HG03064 (cell line): ENCODE results near the gene PPP6C.
A peak's percentile ranks its signal among the peaks of the same experiment; 100 is the strongest.
"Not testable (repeated sequence)": the region's sequence is repeated elsewhere in the genome, so short reads cannot be mapped to it uniquely, and the experiment has no call there.

Source experiments
- ATAC-seq: cut with Tn5 transposase; IDR thresholded peaks from one replicate; pipeline ENCODE4 v1.9.1; 2021; ENCODE audit warnings: low read depth; ENCODE audit not compliant: unreplicated experiment

Gene PPP6C

DNA sequence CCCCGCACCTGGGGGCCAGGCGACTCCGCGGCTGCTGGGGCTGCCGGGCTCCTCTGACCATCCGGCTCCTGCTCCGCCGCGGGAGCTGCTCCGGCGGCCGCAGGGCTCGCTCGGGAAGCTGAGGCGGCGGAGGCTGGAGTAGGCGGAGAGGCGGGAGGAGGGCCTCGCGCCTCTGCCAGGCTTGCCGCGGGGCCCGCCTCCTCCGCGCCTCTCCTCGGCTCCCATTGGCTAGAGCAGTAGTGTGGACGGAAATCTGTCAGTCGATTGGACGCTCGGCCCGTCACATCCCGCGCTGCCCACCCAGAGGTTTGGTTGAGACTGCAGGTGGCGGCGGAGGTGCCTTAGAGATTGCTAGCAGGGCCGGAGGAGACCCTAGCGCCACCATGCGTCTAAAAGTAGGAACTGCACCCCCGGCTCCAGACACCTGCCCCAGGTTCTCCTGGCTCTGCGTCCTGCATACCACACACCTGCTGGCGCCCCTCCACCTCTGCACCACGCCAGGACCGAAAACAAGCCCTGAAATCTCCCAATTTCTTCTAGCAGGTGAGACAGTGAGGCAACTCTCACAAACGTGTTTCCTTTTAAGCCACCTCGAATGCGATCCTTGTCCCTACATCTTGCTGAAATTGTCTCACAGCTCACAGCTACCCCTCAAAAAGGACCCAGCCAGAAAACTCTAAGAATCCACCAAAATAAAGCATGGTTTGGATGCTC, 46.1 kb downstream of the PPP6C start, which contains the start of gene SCAI:
SCAI (minus strand) TSS at position 152 of the 714 bp plus-strand sequence; CDS start at position 61, 91 bp downstream.
- peak; percentile 98 for ATAC-seq

DNA sequence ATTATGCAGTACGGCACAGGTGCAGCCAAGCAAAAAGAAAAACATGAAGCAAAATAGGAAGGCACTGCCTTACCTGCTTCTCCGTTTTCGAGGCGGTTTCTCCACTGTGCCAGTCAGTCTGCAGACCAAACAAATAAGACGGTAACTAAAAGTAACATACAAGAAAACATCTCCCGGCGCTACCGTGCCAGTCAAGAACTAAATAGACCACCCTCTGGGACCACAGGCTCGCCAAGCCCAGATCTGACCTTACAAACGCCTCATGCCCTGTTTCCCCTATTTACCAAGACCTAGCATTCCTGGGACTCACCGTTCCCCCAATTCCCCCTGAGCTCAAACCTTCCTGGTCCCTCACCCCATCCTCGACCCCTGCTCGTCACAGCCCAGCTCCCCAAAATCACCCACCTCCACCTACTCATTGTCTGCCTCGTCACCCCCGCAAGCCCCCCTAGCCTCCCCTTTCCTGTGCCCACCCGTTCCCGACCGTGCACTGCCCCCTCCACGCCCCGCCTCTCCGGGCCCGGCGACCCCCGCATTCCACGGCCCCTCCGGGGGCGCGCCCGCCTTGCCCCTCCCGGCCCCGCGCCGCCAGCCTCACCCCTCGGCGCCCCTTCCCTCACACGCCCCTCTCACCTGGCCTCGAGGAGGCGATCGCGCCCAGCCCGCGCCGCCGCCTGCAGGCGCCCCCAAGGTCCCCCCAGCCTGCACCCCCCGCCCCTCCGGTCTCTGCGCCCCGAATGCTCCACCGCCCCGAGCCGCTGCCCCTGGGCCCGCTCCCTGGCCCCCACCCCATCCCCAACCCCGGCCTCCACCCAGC, 46.8 kb downstream of the PPP6C start:
- no peak for ATAC-seq

DNA sequence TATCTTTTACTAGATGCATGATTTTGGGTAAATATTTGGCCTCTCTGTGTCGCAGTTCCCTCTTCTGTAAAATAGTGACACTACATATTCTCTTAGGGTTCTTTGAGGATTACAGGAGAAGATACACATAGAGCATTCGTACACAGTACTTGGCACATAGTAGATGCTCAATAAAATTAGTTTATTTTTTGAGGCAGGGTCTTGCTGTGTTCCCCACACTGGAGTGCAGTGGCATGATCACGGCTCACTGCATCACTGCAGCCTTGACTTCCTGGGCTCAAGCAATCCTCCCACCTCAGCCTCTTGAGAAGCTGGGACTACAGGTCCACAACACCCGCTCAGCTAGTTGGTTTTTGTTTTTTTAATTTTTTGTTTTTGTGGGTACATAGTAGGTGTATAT, 47.9 kb downstream of the PPP6C start:
- ATAC-seq: no peak

DNA sequence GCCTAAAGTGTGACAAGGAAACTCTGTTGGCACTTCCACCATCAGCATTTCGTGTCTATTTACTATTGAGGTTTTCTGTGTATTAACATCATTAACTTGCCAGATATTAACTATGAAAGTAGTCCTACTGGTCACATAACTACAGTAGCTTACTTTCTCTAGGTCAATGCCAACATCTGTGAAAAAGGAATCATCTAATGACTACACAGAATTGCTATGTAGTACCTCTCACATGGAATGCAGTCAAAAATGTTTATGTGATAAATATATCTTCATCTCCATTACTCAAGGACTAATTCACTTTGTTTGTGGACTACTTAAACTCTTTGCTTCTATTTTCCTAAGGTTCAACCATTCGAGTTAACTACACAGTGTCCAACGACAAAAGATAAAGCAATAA, 48.4 kb downstream of the PPP6C start:
- no peak for ATAC-seq

DNA sequence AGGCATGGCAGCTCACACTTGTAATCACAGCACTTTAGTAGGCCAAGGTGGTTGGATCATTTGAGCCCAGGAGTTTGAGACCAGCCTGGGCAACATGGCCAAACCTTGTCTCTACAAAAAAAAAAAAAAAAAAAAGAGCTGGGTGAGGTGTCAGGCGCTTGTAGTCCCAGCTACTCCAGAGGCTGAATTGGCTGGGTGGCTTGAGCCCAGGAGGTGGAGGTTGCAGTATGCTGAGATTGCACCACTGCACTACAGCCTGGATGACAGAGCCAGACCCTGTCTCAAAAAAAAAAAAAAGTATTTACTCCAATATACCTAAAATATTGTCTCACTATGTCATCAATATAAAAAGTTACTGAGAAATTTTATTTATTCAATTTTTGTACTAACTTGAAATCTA, 49.0 kb downstream of the PPP6C start:
- no peak for ATAC-seq

DNA sequence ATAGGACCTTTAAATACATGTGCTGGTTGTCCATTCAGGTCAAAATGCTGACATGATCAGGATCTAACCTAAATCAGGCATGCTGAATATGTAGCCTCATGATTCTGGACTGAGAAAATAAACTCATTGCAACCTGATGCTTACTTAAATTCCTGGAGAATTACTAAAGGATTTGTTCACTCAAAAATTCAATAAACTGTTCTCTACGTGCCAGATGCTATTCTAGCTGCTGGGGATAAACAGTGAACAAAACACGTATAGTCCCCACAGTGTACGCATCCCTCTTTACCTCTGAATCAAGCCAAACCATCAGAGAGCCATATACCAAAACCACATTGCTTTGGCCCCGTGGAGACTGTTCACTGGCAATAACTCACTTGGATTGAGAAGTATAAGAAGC, 52.4 kb downstream of the PPP6C start:
- ATAC-seq: no peak

DNA sequence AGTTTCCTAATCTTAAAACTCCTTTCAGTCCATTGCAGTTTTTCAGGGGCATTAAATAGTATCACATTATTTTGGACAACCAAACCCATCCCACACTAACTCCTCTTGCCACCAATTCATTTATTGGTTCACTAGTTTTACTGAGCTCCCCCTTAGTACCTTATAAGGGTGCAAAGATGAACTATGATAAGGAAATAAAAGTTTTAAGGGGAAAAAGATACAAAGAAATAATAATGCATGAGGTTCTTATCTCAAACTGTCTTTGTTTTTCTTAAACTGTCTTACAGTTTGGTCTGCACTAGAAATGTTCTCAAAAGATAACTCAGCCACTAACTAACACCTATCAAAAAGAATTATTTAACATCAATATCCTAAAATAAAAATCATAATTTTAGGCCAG, 54.6 kb downstream of the PPP6C start:
- ATAC-seq: no peak

DNA sequence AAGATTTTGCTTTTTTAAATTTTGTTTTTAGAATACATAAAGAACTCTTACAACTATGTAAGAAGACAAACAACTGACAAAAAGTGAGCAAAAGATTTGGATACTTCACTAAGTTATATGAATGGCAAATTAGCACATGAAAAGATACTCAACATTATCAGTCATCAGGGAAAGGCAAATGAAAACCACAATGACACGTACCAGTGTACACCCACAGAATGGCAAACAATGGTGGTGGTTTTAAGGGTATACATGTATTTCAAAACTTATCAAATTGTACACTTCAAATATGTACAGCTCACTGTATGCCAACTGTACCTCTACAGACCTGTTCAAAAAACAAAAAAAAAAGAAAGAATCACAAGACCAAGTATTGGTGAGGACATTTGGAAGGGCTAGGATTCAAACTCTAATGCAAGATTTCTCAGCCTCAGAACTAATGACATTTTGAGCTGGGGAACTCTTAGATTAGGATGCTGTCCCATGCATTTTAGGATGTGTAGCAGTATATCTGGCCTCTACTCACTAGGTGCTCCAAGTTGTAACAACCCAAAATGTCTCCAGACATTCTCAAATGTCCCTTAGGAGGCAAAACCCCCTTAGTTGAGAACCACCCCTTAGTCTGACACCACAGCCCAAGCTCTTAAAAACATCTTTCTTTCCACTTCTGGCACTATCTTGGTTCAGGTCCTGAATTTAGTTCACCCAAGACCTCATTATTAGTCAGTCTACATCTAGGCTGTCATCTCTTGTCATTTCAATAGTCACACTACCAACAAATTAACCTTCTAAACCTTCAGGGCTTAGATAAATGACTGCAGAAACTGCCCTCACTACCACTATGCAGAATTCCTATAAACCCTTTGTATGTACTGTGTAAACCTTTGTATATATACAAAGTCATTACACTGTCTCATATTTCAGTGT, 55.9 kb downstream of the PPP6C start:
- no peak for ATAC-seq

DNA sequence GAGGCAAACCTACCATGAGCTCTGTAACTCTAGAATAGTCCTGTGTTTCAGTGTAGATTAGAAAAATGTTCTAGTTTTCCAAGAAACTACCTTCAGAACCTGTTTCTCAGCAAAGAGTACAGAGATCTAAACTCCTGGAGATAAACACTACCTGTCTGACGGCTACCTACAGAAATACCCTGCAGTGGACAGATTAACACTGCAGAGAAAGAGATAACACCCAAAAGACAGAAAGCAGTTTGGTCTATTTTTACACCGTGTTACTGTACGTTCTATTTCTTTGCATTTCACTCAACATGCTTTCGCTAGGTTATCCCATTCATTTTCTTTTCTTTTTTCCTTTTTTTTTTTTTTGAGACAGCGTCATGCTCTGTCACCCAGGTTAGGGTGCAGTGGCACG, 57.8 kb downstream of the PPP6C start:
- no peak for ATAC-seq

DNA sequence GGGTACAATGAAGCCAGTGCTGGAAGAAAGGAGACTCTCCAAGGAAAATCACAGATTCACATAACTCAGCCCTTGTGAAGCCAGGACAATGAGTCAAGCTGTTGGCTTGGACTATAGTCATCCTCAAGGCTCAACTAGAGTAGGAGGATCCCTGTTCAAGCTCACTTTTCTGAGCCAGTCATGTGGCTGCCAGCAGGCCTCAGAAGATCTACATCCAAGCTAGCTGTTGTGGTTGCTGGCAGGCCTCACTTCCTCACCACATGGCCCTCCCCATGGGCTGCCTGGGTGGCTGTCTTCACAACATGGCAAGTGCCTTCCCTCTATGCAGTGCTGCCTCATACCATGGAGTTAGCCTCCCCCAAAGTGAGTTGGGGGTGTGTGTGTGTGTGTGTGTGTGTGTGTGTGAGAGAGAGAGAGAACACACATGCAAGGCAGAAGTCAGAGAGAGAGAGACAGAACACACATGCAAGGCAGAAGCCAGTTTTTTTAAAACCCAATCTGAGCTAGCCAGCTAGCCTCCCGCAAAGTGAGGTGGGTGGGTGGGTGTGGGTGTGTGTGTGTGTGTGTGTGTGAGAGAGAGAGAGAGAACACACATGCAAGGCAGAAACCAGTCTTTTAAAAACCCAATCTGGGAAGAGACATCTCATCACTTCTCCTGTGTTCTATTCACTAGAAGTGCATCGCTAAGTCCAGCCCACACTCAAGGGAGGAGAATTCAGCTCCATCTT, 63.4 kb downstream of the PPP6C start:
- peak; percentile 92 for ATAC-seq

DNA sequence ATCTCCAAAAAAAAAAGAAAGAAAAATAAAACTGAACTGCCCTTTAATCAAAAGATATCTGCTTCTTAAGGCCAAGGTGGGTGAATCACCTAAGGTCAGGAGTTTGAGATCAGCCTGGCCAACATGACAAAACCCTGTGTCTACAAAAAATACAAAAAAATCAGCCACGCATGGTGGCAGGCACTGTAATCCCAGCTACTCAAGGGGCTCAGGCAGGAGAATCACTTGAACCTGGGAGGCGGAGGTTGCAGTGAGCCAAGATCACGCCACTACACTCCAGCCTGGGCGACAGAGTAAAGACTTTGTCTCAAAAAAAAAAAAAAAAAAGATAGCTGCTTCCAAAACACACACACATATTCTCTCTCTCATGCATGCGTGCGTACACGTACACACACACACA, 64.1 kb downstream of the PPP6C start:
- ATAC-seq: no peak

DNA sequence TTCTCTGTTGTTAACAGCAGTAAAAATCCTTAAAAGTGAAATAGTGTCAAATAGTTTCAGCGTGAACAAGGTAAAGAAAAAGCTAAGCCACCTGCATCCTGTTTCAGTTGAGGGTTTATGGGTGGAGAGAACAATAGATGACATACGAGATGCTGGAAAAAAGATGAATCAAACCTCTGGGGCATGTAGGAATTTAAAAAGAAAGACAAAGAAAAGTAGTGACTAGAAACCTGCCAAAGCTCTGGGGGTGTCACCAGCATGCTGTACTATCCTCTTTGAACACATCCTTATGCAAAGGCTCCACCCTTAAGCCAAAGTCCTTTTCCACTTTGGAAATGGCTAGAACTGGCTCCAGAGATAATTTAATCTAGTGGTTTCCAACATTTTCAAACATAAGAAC, 68.5 kb downstream of the PPP6C start:
- ATAC-seq: no peak

DNA sequence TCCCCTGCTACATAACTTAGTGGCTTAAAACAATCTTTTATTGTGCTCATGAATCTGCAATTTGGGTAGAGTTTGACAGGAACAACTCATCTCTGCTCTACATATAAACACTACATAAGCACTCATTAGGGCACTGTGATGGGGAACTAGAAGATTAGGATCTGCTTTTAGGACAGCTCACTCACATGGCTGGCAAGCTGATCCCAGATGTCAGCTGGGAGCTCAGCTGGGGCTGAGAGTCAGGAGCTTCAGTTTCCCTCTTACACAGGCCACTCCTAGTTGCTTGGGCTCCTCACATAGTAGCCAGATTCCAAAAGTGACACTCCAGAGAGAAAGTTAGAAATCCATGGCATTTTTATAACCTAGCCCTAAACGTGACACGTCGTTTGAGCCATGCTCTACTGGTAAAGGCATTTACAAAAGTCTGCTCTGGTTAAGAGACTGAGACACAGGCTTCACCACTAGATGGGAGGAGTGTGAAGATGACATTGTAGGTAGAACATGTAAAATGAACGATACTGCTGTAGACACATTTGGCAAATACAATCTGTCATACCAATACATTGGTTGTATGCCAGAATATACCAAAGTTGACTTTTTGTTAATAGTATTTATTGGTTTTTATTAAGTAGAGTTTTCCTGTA, 69.8 kb downstream of the PPP6C start:
- ATAC-seq: no peak

DNA sequence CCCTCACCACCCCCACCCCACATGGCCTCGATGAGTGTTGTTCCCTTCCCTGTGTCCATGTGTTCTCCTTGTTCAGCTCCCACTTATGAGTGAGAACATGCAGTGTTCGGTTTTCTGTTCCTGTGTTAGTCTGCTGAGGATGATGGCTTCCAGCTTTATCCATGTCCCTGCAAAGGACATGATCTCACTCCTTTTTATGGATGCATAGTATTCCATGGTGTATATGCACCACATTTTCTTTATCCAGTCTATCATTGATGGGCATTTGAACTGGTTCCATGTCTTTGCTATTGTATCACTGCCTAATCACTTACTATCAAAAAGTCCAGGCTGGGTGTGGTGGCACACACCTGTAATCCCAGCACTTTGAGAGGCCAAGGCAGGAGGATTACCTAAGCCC, 70.9 kb downstream of the PPP6C start:
- ATAC-seq: not testable (repeated sequence)

DNA sequence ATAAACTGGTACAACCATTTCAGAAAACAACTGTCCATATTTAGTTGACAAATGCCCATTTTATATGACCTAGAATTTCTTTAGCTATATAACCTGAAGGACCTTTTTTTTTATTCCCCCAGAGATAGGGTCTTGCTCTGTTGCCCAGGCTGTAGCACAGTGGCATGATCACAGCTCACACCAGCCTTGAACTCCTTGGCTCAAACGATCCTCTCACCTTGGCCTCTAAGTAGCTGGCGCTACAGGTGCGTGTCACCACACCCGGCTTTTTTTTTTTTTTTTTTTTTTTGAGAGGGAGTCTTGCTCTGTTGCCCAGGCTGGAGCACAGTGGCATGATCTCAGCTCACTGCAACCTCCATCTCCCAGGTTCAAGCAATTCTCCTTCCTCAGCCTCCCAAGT, 75.1 kb downstream of the PPP6C start:
- ATAC-seq: not testable (repeated sequence)

DNA sequence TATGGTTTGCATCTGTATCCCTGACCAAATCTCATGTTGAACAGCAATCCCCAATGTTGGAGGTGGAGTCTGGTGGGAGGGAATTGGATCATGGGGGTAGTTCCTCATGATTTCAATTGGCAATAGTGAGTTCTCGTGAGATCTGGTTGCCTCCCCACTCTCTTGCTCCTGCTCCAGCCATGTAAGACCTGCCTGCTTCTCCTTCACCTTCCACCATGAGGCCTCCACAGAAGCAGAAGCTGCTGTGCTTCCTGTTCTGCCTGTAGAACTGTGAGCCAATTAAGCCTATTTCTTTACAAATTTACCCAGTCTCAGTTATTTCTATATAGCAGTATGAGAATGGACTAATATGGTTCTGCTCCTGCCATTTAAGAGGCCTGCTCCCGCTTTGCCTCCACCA, 79.1 kb downstream of the PPP6C start:
- ATAC-seq: no peak

DNA sequence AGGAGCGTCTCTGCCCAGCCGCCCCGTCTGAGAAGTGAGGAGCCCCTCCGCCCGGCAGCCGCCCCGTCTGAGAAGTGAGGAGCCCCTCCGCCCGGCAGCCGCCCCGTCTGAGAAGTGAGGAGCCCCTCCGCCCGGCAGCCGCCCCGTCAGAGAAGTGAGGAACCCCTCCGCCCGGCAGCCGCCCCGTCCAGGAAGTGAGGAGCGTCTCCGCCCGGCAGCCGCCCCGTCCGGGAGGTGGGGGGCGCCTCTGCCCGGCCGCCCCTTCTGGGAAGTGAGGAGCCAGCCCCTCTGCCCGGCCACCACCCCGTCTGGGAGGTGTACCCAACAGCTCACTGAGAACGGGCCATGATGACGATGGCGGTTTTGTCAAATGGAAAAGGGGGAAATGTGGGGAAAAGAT, 81.1 kb downstream of the PPP6C start:
- not testable (repeated sequence) for ATAC-seq

DNA sequence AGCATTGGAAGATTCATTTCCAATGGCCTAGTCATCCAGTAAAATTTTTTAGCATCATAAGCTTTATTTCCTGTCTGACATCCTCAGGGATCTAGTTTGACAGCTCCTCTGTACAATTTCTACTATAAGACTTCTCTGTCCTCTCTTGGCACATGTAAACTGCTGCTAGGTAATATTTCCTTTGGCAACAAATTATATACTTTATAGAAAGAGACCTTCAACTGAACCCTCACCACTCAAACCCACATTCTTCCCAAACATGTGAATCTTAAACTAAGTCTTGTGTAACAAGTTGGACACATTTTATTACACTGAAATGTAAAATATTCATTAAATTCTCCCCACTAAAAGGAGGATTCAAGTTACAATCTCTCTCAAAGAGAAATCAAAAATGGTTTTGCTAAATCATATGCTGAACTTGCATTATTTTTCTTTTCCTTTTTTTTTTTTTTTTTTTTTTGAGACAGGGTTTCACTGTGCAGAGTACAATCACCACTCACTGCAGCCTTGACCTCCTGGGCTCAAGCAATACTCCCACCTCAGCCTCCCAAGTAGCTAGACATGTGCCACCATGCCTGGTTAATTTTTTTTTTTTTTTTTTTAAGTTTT, 83.2 kb downstream of the PPP6C start:
- ATAC-seq: no peak

DNA sequence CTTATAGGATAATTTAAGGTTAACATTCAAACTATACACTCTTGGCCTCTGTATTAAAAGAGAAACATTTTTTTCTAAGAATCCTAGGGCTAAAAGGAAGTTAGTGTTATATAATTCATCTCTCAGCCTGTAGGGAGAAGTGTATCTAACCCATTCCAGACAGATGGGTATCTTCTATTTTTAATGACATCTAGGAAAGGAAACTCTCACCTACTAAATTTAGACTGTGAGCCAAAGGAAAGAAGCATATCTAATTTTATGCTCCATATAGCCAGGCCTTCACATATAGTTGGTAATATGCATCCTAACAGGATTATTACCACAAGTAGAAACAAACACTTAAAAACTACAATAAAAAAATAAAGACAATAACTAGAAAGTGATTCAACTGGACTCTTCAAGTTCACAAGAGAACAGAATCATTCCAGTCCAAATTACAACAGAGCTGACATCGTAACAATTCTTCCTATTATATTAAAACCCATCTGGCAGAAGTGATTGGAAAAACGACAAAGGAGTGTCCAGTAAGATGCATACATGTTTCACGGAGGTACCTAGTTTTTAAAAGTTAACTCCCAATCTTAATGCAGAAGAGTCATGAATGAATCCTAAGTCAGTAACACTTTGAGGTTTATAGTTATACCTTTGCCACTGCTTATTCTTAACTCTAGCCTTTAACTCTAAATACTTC, 85.7 kb downstream of the PPP6C start:
- ATAC-seq: no peak
